ENCODE results near the gene PTBP1.

DNA sequence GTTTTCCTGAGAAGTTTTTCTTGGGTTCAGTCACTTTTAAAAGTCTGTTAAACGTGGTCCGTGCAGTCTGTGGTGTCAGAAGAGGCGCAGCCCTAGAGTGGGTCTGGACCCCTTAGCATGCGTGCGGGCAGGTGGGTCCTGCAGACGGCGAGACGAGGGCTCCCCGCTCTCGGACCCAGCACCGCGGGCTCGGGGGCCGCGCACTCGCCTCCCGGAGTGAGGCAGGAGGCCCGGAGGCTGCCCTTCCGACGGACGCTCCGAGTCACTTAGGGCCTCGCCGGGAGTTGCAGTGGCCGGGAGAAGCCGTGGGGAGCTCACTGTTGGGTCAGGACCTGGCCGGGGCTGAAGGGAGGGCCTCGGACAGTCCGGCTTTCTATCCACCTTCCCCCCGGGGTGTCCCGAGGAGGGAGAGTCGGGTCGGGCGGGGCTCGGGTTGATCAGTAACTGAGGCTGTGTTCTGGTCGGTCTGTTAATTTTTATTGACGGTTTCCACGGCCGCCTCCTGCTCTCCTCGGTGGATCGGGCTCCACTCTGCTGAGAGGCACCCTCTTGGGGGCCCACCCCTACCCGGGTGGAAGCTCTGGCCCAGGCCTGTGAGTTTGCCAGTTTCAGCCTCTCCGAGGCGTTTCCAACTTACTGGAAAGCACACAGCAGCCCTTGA lies 1.3 kb downstream of the PTBP1 start:
- TF ChIP-seq, protein P1, sequence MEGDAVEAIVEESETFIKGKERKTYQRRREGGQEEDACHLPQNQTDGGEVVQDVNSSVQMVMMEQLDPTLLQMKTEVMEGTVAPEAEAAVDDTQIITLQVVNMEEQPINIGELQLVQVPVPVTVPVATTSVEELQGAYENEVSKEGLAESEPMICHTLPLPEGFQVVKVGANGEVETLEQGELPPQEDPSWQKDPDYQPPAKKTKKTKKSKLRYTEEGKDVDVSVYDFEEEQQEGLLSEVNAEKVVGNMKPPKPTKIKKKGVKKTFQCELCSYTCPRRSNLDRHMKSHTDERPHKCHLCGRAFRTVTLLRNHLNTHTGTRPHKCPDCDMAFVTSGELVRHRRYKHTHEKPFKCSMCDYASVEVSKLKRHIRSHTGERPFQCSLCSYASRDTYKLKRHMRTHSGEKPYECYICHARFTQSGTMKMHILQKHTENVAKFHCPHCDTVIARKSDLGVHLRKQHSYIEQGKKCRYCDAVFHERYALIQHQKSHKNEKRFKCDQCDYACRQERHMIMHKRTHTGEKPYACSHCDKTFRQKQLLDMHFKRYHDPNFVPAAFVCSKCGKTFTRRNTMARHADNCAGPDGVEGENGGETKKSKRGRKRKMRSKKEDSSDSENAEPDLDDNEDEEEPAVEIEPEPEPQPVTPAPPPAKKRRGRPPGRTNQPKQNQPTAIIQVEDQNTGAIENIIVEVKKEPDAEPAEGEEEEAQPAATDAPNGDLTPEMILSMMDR (IDR thresholded peaks at IDR 0.05; ENCODE audit: low read length), result no peak
- TF ChIP-seq EZH2 (IDR thresholded peaks at IDR 0.05; ENCODE audit: borderline replicate concordance, low read length), result no peak
